HepG2 (cell line): ENCODE measurements around the gene YIPF3. TPM values are rescaled to one million over a fixed set of nuclear protein-coding genes. Genes with fewer than 3 reads are reported as not detected.

Source experiments
- ATAC-seq: fragments of 200-7000 bp; cut with Tn5 transposase; 3 replicates; pipeline ENCODE4 v1.9.1; 2020; ENCODE audit warnings: mild to moderate bottlenecking, moderate library complexity
- BruUV-seq: library from RNA; stranded (reverse); fragments of 400-500 nt; replicated peaks from 2 replicates; lab custom pipeline; 2021; lab: Mats Ljungman, UMichigan
- CTCF ChIA-PET: fragments of 300-600 bp; formaldehyde crosslinking; extraction: SDS; loops from one replicate; lab custom pipeline; 2021; ENCODE audit warnings: low total read pairs, inconsistent platforms, low intra/inter-chr PET ratio; lab: Yijun Ruan, JAX
- POLR2A ChIA-PET: fragments of 350-600 bp; sonication (Branson Sonifier 250); formaldehyde crosslinking; loops from one replicate; lab custom pipeline; 2020; ENCODE audit warnings: antibody characterized with exemption, inconsistent platforms; lab: Yijun Ruan, JAX
- DNase-seq: peaks from one replicate; pipeline ENCODE4 v3.0.0-alpha.2; 2015; ENCODE audit warnings: low spot score
- FAIRE-seq: peaks from 3 replicates; lab custom pipeline; 2011; peaks lifted over from hg19 to GRCh38; lab: Jason Lieb, UNC
- H2AFZ ChIP-seq: one replicate; pipeline ENCODE4 v1.6.1; 2011; ENCODE audit warnings: low read length, inconsistent platforms
- H3K27ac ChIP-seq: fragments of 300-600 bp; 3 replicates; pipeline ENCODE4 v1.8.0; 2011; ENCODE audit warnings: mixed run types, mild to moderate bottlenecking, mixed read lengths, low read length, inconsistent platforms; ENCODE audit not compliant: insufficient read depth; ENCODE audit errors: extremely low read length
- H3K27me3 ChIP-seq, 2 experiments: fragments of 200-600 bp in 1 of 2; 2 replicates in 1 of 2; 3 replicates in 1 of 2; pipeline versions ENCODE4 v1.6.0 to v1.8.0; 2011; ENCODE audit warnings: low read length in 2 of 2, mild to moderate bottlenecking in 2 of 2, moderate library complexity in 2 of 2, inconsistent platforms in 1 of 2; ENCODE audit not compliant: insufficient read depth in 2 of 2, control insufficient read depth in 1 of 2
- H3K36me3 ChIP-seq, 2 experiments: fragments of 200-600 bp in 1 of 2; replicated peaks in 1 of 2; 2 replicates in 1 of 2; 3 replicates in 1 of 2; pipeline versions ENCODE4 v1.5.1 to v1.8.0; 2011; ENCODE audit warnings: low read length in 2 of 2, inconsistent platforms in 1 of 2; ENCODE audit not compliant: insufficient read depth in 2 of 2, control insufficient read depth in 1 of 2
- H3K4me1 ChIP-seq: 2 replicates; pipeline ENCODE4 v1.5.1; 2012; ENCODE audit warnings: low read length, inconsistent platforms; ENCODE audit not compliant: insufficient read depth
- H3K4me2 ChIP-seq: 2 replicates; pipeline ENCODE4 v1.6.0; 2011; ENCODE audit warnings: low read depth, low read length, inconsistent platforms
- H3K4me3 ChIP-seq, 3 experiments: fragments of 200-600 bp in 1 of 3; sonication (generic), shearing (Covaris generic) in 1 of 3; replicated peaks in 1 of 3; 2 replicates each; pipeline ENCODE4 v1.5.1; 2011 to 2016; ENCODE audit warnings: low read length in 3 of 3, inconsistent platforms in 2 of 3, low read depth in 2 of 3, mild to moderate bottlenecking in 2 of 3, control low read depth in 1 of 3, mixed read lengths in 1 of 3; ENCODE audit not compliant: insufficient read depth in 1 of 3
- H3K79me2 ChIP-seq: one replicate; pipeline ENCODE4 v1.6.1; 2011; ENCODE audit warnings: low read length, inconsistent platforms; ENCODE audit not compliant: insufficient read depth
- H3K9ac ChIP-seq: 2 replicates; pipeline ENCODE4 v1.6.0; 2011; ENCODE audit warnings: mild to moderate bottlenecking, low read depth, low read length, inconsistent platforms; ENCODE audit not compliant: insufficient read depth
- H3K9me3 ChIP-seq: 2 replicates; pipeline ENCODE4 v1.5.1; 2012; ENCODE audit warnings: mild to moderate bottlenecking, low read length
- H4K20me1 ChIP-seq: 2 replicates; pipeline ENCODE4 v1.6.0; 2011; ENCODE audit warnings: inconsistent platforms, mild to moderate bottlenecking, low read length, moderate library complexity; ENCODE audit not compliant: insufficient read depth
- ARNTL ChIP-seq: sonication (generic); formaldehyde crosslinking; IDR thresholded peaks from 2 replicates; pipeline ENCODE4 v1.4.0; 2020; ENCODE audit warnings: mild to moderate bottlenecking, missing genetic modification reagents
- CCDC6 ChIP-seq: sonication (generic); formaldehyde crosslinking; IDR thresholded peaks from 2 replicates; pipeline ENCODE4 v1.8.1; 2022; ENCODE audit warnings: mild to moderate bottlenecking, missing genetic modification reagents, moderate library complexity
- MAF1 ChIP-seq: sonication (generic); formaldehyde crosslinking; IDR thresholded peaks from 2 replicates; pipeline ENCODE4 v1.5.0; 2020; ENCODE audit warnings: missing genetic modification reagents, borderline replicate concordance
- NFKBIZ ChIP-seq: IDR thresholded peaks from 2 replicates; pipeline ENCODE4 v1.6.1; 2018; ENCODE audit warnings: missing genetic modification reagents, missing compliant biosample characterization
- NPAS2 ChIP-seq: sonication (generic); formaldehyde crosslinking; IDR thresholded peaks from 2 replicates; pipeline ENCODE4 v1.8.0; 2022; ENCODE audit warnings: mild to moderate bottlenecking, missing genetic modification reagents, borderline replicate concordance
- NR2F2 ChIP-seq: IDR thresholded peaks from 2 replicates; pipeline ENCODE4 v1.6.1; 2012; ENCODE audit warnings: low read depth, inconsistent platforms, borderline replicate concordance
- SMARCC2 ChIP-seq: fragments of 450-650 bp; IDR thresholded peaks from 2 replicates; pipeline ENCODE4 v1.6.1; 2017; ENCODE audit warnings: antibody characterized with exemption, mild to moderate bottlenecking
- ZNF10 ChIP-seq: sonication (generic); formaldehyde crosslinking; IDR thresholded peaks from 2 replicates; pipeline ENCODE4 v1.4.0; 2020; ENCODE audit warnings: mild to moderate bottlenecking, low read depth, missing genetic modification reagents, borderline replicate concordance
- ZNF280B ChIP-seq: sonication (generic); formaldehyde crosslinking; IDR thresholded peaks from 2 replicates; pipeline ENCODE4 v1.5.0; 2020; ENCODE audit warnings: missing genetic modification reagents, mild to moderate bottlenecking, borderline replicate concordance
- ZNF317 ChIP-seq: sonication (generic); formaldehyde crosslinking; IDR thresholded peaks from 2 replicates; pipeline ENCODE4 v1.5.0; 2020; ENCODE audit warnings: mild to moderate bottlenecking, missing genetic modification reagents
- ZNF883 ChIP-seq: sonication (generic); formaldehyde crosslinking; IDR thresholded peaks from 2 replicates; pipeline ENCODE4 v1.5.1; 2020; ENCODE audit warnings: mild to moderate bottlenecking, missing genetic modification reagents; ENCODE audit errors: not compliant biosample characterization
- WGBS: methylation state at CpG from one replicate; pipeline ENCODE4 v1.1.6; 2017; ENCODE audit warnings: low lambda C conversion rate; 5-methylcytosine and 5-hydroxymethylcytosine counted together
- in situ Hi-C: cut with HindIII; loops from 2 replicates; pipeline ENCODE4 v1.10.0; 2017; ENCODE audit warnings: low pct_unique_long_range_greater_than_20kb; ENCODE audit not compliant: extremely low pct_ligation_motif_present
- intact Hi-C: fragments of 100-400 bp; cut with micrococcal nuclease; formaldehyde crosslinking; loops from one replicate; pipeline ENCODE4 v1.10.0; 2022; ENCODE audit not compliant: unreplicated experiment
- polyA plus RNA-seq, 8 experiments: library from polyadenylated mRNA; depleted of rRNA in 3 of 8; stranded (reverse) in 7 of 8; unstranded in 1 of 8; fragments of >200 nt; fragmentation: Illumina TruSeq in 4 of 8; extraction: Trizol in 4 of 8; gene quantifications; 2 replicates each; pipeline versions ENCODE4 v1.2.1 to v1.2.3, GENCODE V29; 2011 to 2016; ENCODE audit warnings: low read depth in 4 of 8, missing spikeins in 1 of 8, mixed read lengths in 1 of 8; ENCODE audit not compliant: insufficient read depth in 1 of 8
- total RNA-seq, 5 experiments: library from RNA; depleted of rRNA; stranded (reverse); fragments of >200 nt; fragmentation: Illumina TruSeq; extraction: Trizol; gene quantifications; 2 replicates each; pipeline ENCODE4 v1.2.3, GENCODE V29; 2016; ENCODE audit warnings: low read depth in 1 of 5
- TF ChIP-seq, protein P1 (sequence below): sonication (generic); formaldehyde crosslinking; IDR thresholded peaks from 2 replicates; pipeline ENCODE4 v1.4.0; 2020; ENCODE audit warnings: missing genetic modification reagents, borderline replicate concordance

YIPF3 gene
- total and polyA plus RNA-seq, 2 of the 13 experiments (the other 11 are each of a cell fraction or from before 2014, with no cell fraction given) = 107 to 206 TPM

DNA sequence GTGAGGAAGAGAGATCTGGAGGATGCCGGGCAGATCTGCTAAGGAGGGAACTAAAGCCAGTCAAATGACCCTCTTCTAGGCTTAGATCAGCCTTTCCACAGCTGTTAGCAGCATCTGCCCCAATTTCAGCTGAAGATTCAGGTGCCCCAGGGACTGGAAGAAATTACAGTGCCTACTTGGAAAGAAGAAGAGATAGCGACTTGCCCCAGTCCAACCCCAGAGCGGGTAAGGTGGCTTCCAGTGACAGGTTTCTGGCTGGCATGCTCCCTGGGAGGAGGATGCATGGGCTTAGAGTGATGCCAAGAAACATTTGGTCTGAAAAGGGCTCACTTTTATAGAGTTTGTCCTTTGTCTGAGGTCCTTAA is 38.7 kb downstream of the YIPF3 start (continued):
- TF ChIP-seq, protein P1, sequence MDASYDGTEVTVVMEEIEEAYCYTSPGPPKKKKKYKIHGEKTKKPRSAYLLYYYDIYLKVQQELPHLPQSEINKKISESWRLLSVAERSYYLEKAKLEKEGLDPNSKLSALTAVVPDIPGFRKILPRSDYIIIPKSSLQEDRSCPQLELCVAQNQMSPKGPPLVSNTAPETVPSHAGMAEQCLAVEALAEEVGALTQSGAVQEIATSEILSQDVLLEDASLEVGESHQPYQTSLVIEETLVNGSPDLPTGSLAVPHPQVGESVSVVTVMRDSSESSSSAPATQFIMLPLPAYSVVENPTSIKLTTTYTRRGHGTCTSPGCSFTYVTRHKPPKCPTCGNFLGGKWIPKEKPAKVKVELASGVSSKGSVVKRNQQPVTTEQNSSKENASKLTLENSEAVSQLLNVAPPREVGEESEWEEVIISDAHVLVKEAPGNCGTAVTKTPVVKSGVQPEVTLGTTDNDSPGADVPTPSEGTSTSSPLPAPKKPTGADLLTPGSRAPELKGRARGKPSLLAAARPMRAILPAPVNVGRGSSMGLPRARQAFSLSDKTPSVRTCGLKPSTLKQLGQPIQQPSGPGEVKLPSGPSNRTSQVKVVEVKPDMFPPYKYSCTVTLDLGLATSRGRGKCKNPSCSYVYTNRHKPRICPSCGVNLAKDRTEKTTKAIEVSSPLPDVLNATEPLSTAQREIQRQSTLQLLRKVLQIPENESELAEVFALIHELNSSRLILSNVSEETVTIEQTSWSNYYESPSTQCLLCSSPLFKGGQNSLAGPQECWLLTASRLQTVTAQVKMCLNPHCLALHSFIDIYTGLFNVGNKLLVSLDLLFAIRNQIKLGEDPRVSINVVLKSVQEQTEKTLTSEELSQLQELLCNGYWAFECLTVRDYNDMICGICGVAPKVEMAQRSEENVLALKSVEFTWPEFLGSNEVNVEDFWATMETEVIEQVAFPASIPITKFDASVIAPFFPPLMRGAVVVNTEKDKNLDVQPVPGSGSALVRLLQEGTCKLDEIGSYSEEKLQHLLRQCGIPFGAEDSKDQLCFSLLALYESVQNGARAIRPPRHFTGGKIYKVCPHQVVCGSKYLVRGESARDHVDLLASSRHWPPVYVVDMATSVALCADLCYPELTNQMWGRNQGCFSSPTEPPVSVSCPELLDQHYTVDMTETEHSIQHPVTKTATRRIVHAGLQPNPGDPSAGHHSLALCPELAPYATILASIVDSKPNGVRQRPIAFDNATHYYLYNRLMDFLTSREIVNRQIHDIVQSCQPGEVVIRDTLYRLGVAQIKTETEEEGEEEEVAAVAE (CRISPR knock-in tag) = 0 out of 2 replicates have a peak, but pooled peaks have one; percentile 36
- TF ChIP-seq NFKBIZ (no peak), NR2F2 (no peak), CCDC6 (CRISPR knock-in tag) (no peak)

- H3K9ac ChIP-seq = peak within 1 kb of the TSS; percentile 89
- in situ Hi-C loops = no loop called here
- POLR2A ChIA-PET = interaction anchor here (0.7 to 6.5 kb wide), 16 partner anchors 9 to 493 kb away, joined by 3 to 141 read pairs (median 5); partner anchors contain the start of genes ABCC10, CUL9, DLK2 and LRRC73
- DNase-seq (peak; percentile 80), FAIRE-seq (no peak), ATAC-seq (peak; percentile 99)
- intact Hi-C loops = loop anchor here (2.0 kb wide), 1 partner anchor 13 kb away; no protein-coding TSS in a partner anchor
- H3K27me3 ChIP-seq = no peaks in the 10 kb centered on the region; a peak in 1 of 5 replicates
- no peaks in the 10 kb centered on the region for H3K9me3 ChIP-seq
- no TSS peak for BruUV-seq
- no peaks in the 10 kb centered on the region for H4K20me1 ChIP-seq
- under 1% methylated on average over 34 of the region's 34 CpGs for WGBS
- H3K4me2 ChIP-seq = peak within 1 kb of the TSS; percentile 99
- H3K79me2 ChIP-seq = peaks cover 39% of the 10 kb centered on the region
- CTCF ChIA-PET = no interaction called here
- peak within 1 kb of the TSS; percentile 62 for H3K27ac ChIP-seq
- peaks cover 53% of the 10 kb centered on the region for H3K4me1 ChIP-seq
- peak within 1 kb of the TSS; percentile 99 for H2AFZ ChIP-seq
- H3K4me3 ChIP-seq = peak within 1 kb of the TSS; percentile 78 to 97 (median 81)
- H3K36me3 ChIP-seq = no peaks in the 10 kb centered on the region; a peak in 1 of 5 replicates
- TF ChIP-seq SMARCC2 = no peak
- peak; percentile 57; the same call in 1 of the 2 replicates for TF ChIP-seq ZNF280B (CRISPR knock-in tag)
- TF ChIP-seq ZNF317 = 0 out of 2 replicates have a peak, but pooled peaks have one; percentile 25
- no peak for TF ChIP-seq MAF1 (CRISPR knock-in tag)
- TF ChIP-seq ZNF883 (CRISPR knock-in tag) = peak; percentile 60
- TF ChIP-seq ARNTL (CRISPR knock-in tag) = 0 out of 2 replicates have a peak, but pooled peaks have one; percentile 59
- no peak for TF ChIP-seq NPAS2
- no peak for TF ChIP-seq ZNF10 (CRISPR knock-in tag)
These were observed 39.3 kb downstream of the YIPF3 start, which contains the start of gene TJAP1 for GRCh38 chr6:43477235-43478007. TJAP1 (plus strand) TSS chr6:43477570; CDS start chr6:43499002, 21,432 bp downstream.
